Activated CD4-positive, alpha-beta memory T cell treated with anti-CD3 and anti-CD28 coated beads, Interleukin-2, amount 10 ng/mL, durations not matched to agents 7 days and 5 days (primary cell): Measurements from ENCODE around the gene ECI1. TPM values are rescaled to one million over a fixed set of nuclear protein-coding genes. Genes with fewer than 3 reads are reported as not detected.

Source experiments
- CTCF ChIA-PET: fragments of 350-600 bp; sonication (Branson Sonifier 250); formaldehyde crosslinking; loops from one replicate; lab custom pipeline; 2021; ENCODE audit warnings: antibody characterized with exemption, inconsistent platforms; lab: Charles Lee
- POLR2A ChIA-PET: fragments of 350-600 bp; sonication (Branson Sonifier 250); formaldehyde crosslinking; loops from one replicate; lab custom pipeline; 2021; ENCODE audit warnings: antibody characterized with exemption; lab: Charles Lee
- DNase-seq: peaks from one replicate; pipeline ENCODE4 v3.0.0-alpha.2; 2020
- H3K27ac Mint-ChIP-seq: one replicate; pipeline ENCODE4 v1.8.0; 2021; ENCODE audit warnings: mild to moderate bottlenecking, mixed read lengths
- H3K27me3 Mint-ChIP-seq: one replicate; pipeline ENCODE4 v1.8.0; 2021; ENCODE audit warnings: mixed read lengths
- H3K36me3 Mint-ChIP-seq: one replicate; pipeline ENCODE4 v1.8.0; 2021; ENCODE audit warnings: low read depth, mixed read lengths
- H3K4me1 Mint-ChIP-seq: one replicate; pipeline ENCODE4 v1.8.0; 2021; ENCODE audit warnings: mixed read lengths
- H3K4me3 Mint-ChIP-seq: one replicate; pipeline ENCODE4 v1.8.0; 2021; ENCODE audit warnings: mild to moderate bottlenecking, mixed read lengths
- H3K9me3 Mint-ChIP-seq: one replicate; pipeline ENCODE4 v1.8.0; 2021; ENCODE audit warnings: mixed read lengths
- total RNA-seq, 2 experiments: library from RNA; stranded (reverse); gene quantifications; one replicate each; pipeline ENCODE4 v1.2.3, GENCODE V29; 2021

Gene ECI1
- total RNA-seq, 2 experiments from 2014 or later = 43.0 to 44.8 TPM

DNA sequence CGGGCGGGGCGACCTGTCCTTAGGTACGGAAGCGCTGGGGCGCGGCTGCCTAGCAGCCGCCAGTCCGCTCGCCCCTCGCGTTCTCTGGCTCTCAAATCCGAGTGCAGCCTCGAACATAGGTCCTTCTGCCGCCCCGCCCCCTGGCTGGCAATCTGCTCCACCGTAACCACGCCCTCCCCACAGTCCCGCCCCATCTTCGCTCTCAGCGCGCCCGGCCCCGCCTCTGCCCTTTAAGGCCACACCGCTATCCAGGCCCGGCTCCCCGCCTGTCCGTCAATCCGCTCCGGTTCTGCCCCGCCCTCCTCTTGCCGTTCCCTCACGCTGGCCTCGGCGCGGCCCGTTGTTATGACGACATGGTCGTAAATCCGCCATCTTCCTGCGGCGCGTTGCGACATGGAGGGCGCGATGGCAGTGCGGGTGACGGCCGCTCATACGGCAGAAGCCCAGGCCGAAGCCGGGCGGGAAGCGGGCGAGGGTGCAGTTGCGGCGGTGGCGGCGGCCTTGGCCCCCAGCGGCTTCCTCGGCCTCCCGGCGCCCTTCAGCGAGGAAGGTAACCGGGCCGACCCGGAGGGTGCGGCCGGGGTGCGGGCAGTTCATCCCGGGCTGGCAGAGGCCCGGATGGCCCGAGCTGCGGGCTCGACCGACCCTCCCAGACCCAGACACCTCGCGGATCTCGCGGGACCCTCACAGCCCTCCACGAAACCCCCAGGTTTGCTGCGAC is 28.0 kb downstream of the ECI1 start, which contains the start of gene E4F1:
E4F1 (plus strand) TSS at position 371 of the 721 bp plus-strand sequence; CDS start at position 394, 23 bp downstream.
- ChIA-PET POLR2A (interaction anchor here (0.6 to 2.2 kb wide), 6 partner anchors 9 to 309 kb away, joined by 3 to 13 read pairs (median 4); partner anchors contain the start of genes ATP6V0C, PGP and TRAF7), CTCF (interaction anchor here (1.2 kb wide), 1 partner anchor 9 kb away, joined by 5 read pairs; the partner anchor contains the start of gene PGP)
- H3K9me3 Mint-ChIP-seq = no peaks in the 10 kb centered on the region
- H3K4me1 Mint-ChIP-seq = peaks cover 22% of the 10 kb centered on the region
- H3K27ac Mint-ChIP-seq = peak within 1 kb of the TSS; percentile 74
- H3K4me3 Mint-ChIP-seq = peak within 1 kb of the TSS; percentile 84
- H3K27me3 Mint-ChIP-seq = no peaks in the 10 kb centered on the region
- DNase-seq = peak; percentile 100
- peaks cover 3% of the 10 kb centered on the region for H3K36me3 Mint-ChIP-seq

DNA sequence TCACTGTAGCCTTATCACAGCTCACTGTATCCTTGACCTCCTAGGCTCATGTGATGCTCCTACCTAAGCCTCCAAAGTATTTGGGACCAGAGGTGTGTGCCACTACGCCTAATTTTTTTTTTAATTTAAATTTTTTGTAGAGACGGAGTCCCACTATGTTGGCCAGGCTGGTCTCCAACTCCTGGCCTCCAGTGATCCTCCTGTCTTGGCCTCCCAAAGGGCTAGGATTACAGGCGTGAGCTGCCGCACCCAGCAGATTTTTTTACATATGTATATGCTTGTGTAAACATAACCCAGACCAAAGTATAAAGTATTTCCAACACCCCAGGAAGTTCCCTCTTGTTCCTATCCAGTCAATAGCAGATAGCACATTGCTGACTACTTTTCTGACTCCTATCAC is 35.1 kb downstream of the ECI1 start:
- Mint-ChIP-seq H3K36me3 (peaks cover 10% of the 10 kb centered on the region), H3K4me1 (peaks cover 25% of the 10 kb centered on the region), H3K27me3 (no peaks in the 10 kb centered on the region), H3K9me3 (no peaks in the 10 kb centered on the region), H3K4me3 (peak overlapping the region; percentile 47), H3K27ac (peak overlapping the region; percentile 82)
- CTCF ChIA-PET = interaction anchor here (0.9 to 1.9 kb wide), 2 partner anchors 17 to 76 kb away, joined by 3 to 5 read pairs; no protein-coding TSS in a partner anchor
- POLR2A ChIA-PET = interaction anchor here (1.3 to 3.7 kb wide), 4 partner anchors 12 to 61 kb away, joined by 3 to 43 read pairs (median 21); partner anchors contain the start of genes ECI1, MLST8 and TRAF7
- no peak for DNase-seq

DNA sequence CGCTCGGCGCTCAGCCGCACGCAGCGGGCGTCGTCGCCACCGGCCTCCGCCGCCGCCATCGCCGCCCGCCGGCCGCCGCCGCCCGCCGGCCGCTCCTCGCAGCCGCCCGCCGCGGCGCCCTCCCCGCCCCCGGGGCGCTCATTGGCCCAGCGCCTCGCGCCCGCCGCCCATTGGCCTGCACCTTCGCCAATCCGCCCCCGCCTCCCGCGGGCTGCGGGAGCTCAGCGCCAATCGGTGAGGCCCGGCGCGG is 36.7 kb downstream of the ECI1 start, which contains the start of gene PGP:
PGP (minus strand) TSS at position 122 of the 250 bp plus-strand sequence; CDS start at position 59, 63 bp downstream.
- H3K36me3 Mint-ChIP-seq = peaks cover 10% of the 10 kb centered on the region
- no peak for DNase-seq
- peak within 1 kb of the TSS; percentile 82 for H3K4me3 Mint-ChIP-seq
- H3K4me1 Mint-ChIP-seq = peaks cover 25% of the 10 kb centered on the region
- ChIA-PET POLR2A (interaction anchor here (0.6 to 3.7 kb wide), 16 partner anchors 9 to 537 kb away, joined by 3 to 43 read pairs (median 6); partner anchors contain the start of genes DNASE1L2, E4F1, ECI1 and JPT2), CTCF (interaction anchor here (1.0 to 2.0 kb wide), 6 partner anchors 8 to 306 kb away, joined by 3 to 8 read pairs (median 5); partner anchors contain the start of genes AMDHD2, E4F1, ECI1 and TRAF7)
- no peaks in the 10 kb centered on the region for H3K9me3 Mint-ChIP-seq
- peak within 1 kb of the TSS; percentile 82 for H3K27ac Mint-ChIP-seq
- H3K27me3 Mint-ChIP-seq = no peaks in the 10 kb centered on the region

DNA sequence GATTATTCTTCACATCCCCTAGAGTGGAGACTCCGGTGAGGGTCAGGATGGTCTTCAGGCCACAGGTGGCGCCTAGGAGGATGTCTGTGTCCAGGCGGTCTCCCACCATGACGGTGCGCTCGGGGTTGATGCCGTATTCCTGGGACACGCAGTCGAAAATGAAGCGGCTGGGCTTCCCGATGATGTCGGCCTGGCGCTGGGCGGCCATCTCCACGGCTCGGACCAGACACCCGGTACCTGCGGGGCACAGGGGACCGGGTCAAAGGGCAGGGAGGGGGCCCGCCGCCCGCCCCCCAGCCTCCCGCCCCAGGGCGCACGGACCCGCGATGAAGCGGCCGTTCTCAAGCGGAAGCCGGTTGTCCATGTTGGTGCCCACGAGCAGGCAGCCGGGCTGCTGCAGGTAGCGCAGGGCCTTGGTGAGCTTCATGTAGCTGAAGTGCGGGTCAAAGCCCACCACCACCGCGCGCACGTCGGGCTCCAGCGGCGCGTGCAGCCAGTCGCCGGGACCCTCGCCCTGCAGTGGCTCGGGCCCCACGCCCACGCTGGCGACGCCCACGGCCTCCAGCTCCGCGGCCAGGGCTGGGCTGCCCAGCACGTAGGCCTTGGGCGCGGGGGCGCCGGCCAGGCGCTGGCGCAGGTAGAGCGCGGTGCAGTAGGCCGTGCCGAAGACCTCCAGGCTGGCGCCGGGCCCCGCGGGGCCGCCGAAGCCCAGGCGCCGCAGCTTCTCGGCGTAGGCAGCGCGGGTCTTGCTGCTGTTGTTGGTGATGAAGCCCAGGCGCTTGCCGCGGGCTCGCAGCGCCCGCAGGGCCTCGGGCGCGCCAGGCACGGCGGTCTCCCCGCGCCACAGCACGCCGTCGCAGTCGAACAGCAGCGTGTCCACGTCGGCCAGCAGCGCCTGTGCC is 37.3 kb downstream of the ECI1 start:
- Mint-ChIP-seq H3K4me1 (peaks cover 25% of the 10 kb centered on the region), H3K4me3 (peak overlapping the region; percentile 76), H3K27ac (peak overlapping the region; percentile 52), H3K27me3 (no peaks in the 10 kb centered on the region), H3K9me3 (no peaks in the 10 kb centered on the region), H3K36me3 (peaks cover 10% of the 10 kb centered on the region)
- DNase-seq = no peak
- ChIA-PET POLR2A (interaction anchor here (1.0 to 3.7 kb wide), 15 partner anchors 9 to 536 kb away, joined by 3 to 43 read pairs (median 7); partner anchors contain the start of genes DNASE1L2, E4F1, ECI1 and JPT2), CTCF (interaction anchor here (1.0 to 2.0 kb wide), 6 partner anchors 7 to 306 kb away, joined by 3 to 8 read pairs (median 5); partner anchors contain the start of genes AMDHD2, E4F1, ECI1 and TRAF7)

DNA sequence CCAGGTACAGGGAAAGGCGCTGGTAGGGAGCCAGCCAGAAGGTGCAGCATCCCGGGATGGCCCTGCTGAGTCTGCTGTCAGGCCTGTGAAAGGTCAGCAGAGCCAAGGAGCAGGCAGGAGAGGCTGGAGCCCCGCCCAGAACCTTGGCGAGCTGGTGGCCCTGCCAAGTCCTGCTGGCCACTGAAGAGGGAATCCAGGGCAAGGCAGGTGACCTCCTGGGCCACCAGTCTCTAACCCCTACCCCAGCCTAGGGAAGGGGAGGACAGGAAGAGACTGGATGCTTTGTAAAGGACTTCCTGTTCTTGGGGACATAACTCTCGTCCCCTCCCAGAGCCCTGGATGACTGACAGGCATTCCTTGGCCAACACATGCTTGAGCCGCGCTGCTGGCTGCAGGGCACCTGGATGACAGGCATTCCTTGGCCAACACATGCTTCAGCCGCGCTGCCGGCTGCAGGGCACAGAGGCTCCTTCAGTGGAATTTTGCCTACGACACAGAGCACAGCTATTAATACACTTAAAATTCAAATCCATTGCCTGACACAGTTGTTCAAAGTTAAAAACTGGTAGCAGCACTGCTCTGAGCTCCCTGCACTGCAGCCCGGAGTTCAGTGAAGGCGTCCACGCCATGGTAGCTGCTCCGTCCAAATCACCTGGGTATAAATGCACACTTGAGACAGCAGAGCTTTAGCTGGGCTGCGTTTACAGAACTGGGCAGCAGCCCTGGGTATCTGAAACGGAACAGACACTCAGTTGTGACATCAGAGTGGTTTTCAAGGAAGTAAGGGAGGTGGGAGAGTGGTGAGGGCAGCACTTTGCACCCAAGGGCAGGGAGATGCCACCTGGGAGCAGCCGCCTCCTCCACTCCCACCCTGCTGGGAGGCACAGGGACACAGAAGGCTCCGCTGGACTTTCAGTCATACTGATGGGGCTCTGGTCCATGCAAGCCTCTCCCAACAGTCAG is 38.7 kb downstream of the ECI1 start:
- peaks cover 19% of the 10 kb centered on the region for H3K36me3 Mint-ChIP-seq
- ChIA-PET CTCF (no interaction called here), POLR2A (interaction anchor here (0.8 kb wide), 1 partner anchor 39 kb away, joined by 3 read pairs; the partner anchor contains the start of gene ECI1)
- H3K4me3 Mint-ChIP-seq = peak overlapping the region; percentile 76
- peaks cover 28% of the 10 kb centered on the region for H3K4me1 Mint-ChIP-seq
- H3K27me3 Mint-ChIP-seq = no peaks in the 10 kb centered on the region
- H3K27ac Mint-ChIP-seq = peak overlapping the region; percentile 38
- no peak for DNase-seq
- no peaks in the 10 kb centered on the region for H3K9me3 Mint-ChIP-seq

DNA sequence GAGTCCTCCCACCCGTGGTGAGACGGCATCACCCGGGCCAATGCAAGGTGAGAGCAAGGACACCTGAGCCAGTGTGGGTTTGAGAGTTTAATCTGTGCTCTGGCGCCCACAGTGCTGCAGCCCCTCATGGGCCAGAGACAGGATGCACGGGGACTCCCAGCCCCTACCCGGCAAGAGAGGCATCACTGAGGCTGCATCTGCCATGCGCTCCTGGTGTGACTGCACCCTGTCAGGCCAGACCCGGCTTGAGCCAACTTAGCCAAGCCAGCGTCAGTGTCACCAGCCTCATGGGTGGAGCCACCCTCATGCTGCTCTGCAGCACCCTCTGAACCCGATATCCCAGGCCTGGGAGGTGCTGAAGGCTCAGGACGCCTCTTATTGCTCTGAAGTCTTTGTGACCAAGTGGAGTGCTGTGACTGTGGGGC is 39.5 kb downstream of the ECI1 start:
- no peak for DNase-seq
- Mint-ChIP-seq H3K4me1 (peaks cover 35% of the 10 kb centered on the region), H3K27ac (peak overlapping the region; percentile 11), H3K36me3 (peaks cover 26% of the 10 kb centered on the region), H3K9me3 (no peaks in the 10 kb centered on the region), H3K4me3 (peak overlapping the region; percentile 54), H3K27me3 (no peaks in the 10 kb centered on the region)
- ChIA-PET POLR2A (interaction anchor here (0.8 to 0.9 kb wide), 2 partner anchors 38 to 40 kb away, joined by 3 read pairs; partner anchors contain the start of gene ECI1), CTCF (no interaction called here)

DNA sequence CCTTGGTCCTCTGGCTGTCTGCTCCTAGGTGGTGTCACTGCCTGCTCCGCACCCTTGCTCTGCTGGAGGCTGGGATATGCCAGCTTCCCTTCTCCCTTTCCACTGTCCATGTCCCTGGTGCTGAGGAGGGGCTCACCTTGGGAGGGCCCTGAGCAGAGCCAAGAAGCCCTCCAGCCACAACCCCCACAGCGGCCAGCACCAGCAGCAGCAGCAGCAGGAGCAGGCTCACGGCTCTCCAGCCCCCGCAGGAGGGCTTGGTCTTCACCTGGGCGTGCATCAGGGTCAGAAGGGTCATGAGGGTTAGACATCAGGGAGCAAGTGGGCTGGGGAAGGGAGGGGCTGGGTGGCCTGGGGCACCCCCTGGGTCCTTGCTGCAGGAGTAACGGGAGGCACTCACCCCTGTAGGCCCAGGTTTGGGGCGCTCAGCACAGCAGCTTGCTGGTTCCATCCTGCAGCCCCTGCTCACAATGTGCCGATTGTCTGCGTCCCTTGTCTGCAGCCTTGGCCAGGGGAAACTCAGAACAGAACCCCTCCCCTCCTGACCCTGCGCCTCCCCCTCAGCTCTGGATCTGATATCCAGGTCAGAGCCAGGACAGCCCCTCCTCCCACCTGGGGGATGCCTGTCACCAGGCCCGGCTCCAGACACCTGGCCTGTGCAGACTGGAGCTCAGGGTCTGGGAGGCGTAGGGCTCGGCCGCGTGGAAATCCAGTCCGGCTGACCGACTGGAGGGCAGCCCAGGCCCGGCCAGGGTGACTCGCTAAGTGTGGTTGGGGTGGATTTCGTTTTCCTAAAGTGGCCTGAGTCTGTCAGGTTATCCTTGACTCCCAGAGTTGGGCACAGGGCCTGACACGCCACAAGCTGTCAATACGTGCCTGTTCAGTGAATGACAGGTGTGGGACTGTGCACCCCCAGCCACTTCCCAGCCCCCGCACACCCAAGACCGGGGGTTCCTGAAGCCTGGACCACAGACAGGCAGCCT is 40.7 kb downstream of the ECI1 start, which contains the start of gene BRICD5:
BRICD5 (minus strand) TSS at position 478 of the 980 bp plus-strand sequence; CDS start at position 448, 30 bp downstream.
- Mint-ChIP-seq H3K36me3 (peaks cover 29% of the 10 kb centered on the region), H3K27ac (no peak within 1 kb of the TSS), H3K9me3 (no peaks in the 10 kb centered on the region), H3K27me3 (no peaks in the 10 kb centered on the region), H3K4me3 (no peak within 1 kb of the TSS), H3K4me1 (peaks cover 42% of the 10 kb centered on the region)
- ChIA-PET POLR2A (interaction anchor here (0.6 to 2.8 kb wide), 4 partner anchors 11 to 56 kb away, joined by 3 to 11 read pairs (median 3); partner anchors contain the start of genes ECI1 and TRAF7), CTCF (no interaction called here)
- no peak for DNase-seq

DNA sequence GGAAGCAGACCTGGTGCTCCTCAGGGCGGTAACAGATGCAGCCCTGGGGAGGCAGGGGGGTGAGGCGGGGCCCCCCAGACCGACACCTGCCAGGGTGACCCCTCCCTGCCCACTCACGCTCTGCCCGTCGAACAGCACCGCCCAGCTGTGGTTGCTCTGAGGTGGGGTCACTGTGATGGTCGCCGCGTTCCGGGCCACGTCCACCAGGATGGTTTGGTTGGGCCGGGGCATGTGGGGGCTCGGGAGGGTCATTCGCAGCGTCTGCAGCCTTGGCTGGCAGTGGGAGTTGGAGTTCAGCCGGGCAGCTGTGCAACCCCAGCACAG is 41.4 kb downstream of the ECI1 start:
- ChIA-PET POLR2A (interaction anchor here (0.6 to 2.8 kb wide), 2 partner anchors 10 to 56 kb away, joined by 3 to 11 read pairs; partner anchors contain the start of gene TRAF7), CTCF (no interaction called here)
- H3K4me3 Mint-ChIP-seq = no peak overlapping the region
- no peaks in the 10 kb centered on the region for H3K27me3 Mint-ChIP-seq
- H3K4me1 Mint-ChIP-seq = peaks cover 40% of the 10 kb centered on the region
- H3K27ac Mint-ChIP-seq = no peak overlapping the region
- H3K36me3 Mint-ChIP-seq = peaks cover 29% of the 10 kb centered on the region
- DNase-seq = no peak
- no peaks in the 10 kb centered on the region for H3K9me3 Mint-ChIP-seq

DNA sequence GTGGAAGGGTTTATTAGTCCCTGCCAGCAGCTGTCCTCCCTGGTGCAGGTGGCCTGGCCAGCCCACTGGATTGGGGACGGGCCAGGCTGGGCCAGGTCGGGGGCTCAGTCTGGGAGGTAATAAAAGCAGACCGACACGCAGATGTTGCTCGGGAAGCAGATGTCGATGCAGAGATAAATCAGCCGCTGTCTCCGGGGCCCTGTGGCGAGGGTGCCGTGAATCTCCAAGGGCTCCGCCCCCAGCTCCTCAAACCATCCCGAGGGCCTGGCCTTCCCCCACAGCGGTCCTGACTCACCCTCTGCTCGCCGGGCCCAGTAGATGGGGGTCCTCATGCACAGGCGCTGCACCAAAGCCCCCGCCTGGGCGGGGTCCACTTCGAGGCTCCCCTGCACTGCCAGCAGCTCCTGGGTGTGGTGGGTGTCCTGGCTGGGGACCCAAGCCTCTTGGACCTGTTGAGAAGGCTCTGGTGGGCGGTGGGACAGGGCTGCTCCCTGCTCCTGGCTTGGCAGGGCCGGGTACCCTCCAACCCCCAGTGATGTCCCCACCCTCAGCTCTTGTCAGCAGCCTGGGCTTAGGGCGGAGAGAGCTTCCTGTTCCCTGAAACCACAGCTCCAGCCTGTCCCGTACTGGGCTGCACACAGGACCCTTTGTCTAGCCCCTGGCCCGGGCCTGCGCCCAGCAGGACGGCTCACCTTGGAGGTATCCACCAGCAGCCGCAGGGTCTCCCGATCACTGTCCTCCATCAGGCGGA is 42.0 kb downstream of the ECI1 start:
- H3K4me1 Mint-ChIP-seq = peaks cover 44% of the 10 kb centered on the region
- H3K27me3 Mint-ChIP-seq = no peaks in the 10 kb centered on the region
- no peak overlapping the region for H3K27ac Mint-ChIP-seq
- no peaks in the 10 kb centered on the region for H3K9me3 Mint-ChIP-seq
- DNase-seq = no peak
- peaks cover 29% of the 10 kb centered on the region for H3K36me3 Mint-ChIP-seq
- H3K4me3 Mint-ChIP-seq = no peak overlapping the region
- POLR2A ChIA-PET = interaction anchor here (0.6 to 2.8 kb wide), 2 partner anchors 9 to 55 kb away, joined by 3 to 11 read pairs; partner anchors contain the start of gene TRAF7
- CTCF ChIA-PET = no interaction called here

DNA sequence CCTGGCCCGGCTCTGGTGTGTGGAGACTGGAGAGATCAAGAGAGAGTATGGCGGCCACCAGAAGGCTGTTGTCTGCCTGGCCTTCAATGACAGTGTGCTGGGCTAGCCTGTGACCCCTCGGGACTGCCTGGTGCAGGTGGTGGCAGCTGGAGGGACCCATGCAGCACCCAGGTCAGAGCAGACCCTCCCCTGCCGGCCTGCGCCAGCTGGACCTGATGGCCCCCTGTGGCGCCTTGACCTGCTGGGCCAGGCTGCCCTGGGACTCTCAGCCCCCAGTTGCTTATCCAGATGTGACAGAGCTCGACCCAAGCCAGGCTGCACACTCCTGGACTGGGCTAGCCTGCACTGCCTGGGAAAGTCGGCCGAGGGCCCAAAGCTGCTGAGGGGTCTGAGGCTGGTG is 42.6 kb downstream of the ECI1 start:
- ChIA-PET CTCF (no interaction called here), POLR2A (interaction anchor here (2.8 kb wide), 1 partner anchor 54 kb away, joined by 11 read pairs; the partner anchor contains the start of gene TRAF7)
- Mint-ChIP-seq H3K4me3 (no peak overlapping the region), H3K4me1 (peaks cover 46% of the 10 kb centered on the region), H3K36me3 (peaks cover 29% of the 10 kb centered on the region), H3K9me3 (no peaks in the 10 kb centered on the region), H3K27ac (no peak overlapping the region), H3K27me3 (no peaks in the 10 kb centered on the region)
- no peak for DNase-seq
